Suppressor macrophage treated with lipopolysaccharide for 4 hours (primary cell): ENCODE data around the gene FLRT1.

Experiments
- DNase-seq: peaks from one replicate; pipeline ENCODE4 v3.0.0-alpha.2; 2020

The FLRT1 gene

GRCh38 chr11:64069401-64070313 lies 33.9 kb downstream of the FLRT1 start:
- DNase-seq: no peak

GRCh38 chr11:64070314-64070681 lies 34.6 kb downstream of the FLRT1 start:
- no peak for DNase-seq

- DNase-seq: no peak
These were observed 36.1 kb downstream of the FLRT1 start for GRCh38 chr11:64071849-64072248.

DNA sequence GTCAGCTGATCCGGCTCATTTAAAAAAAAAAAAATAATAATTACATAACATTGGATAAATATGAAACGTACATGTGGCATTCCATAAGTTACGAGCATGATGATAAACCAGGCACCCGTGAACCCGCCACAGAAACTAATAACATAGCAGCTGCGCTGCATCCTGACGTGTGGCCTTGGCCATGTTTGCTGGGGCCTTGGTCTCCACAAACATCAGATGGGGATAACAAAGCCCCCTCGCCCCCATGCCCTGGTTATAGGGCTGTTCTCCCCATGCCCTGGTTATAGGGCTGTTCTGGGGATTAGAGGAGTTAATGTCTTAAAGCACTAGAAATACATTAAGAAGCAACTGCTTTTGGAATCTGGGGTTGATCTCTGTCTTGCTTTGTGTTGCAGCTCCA lies 36.7 kb downstream of the FLRT1 start:
- DNase-seq: no peak

DNA sequence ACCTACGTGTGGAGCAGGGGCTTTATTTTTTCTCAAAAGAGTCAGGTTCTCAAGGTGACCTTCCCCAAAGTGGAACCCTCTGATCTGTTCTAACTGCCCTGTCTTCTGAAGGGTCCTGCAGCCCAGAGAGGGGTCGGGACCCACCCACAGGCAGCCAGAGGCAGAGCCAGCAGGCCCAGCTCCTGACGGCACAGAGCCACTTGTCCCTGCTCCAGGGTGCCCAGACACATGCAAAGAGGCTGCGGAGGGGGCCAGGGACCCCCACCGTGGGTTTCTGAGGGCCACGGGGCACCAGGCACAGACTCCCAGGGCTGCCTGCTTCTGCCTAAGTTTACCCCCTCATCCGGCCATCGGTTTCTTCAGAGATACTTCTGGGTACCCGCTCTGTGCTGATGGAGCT lies 37.1 kb downstream of the FLRT1 start:
- DNase-seq: no peak

GRCh38 chr11:64073542-64073941 lies 37.8 kb downstream of the FLRT1 start:
- no peak for DNase-seq

DNA sequence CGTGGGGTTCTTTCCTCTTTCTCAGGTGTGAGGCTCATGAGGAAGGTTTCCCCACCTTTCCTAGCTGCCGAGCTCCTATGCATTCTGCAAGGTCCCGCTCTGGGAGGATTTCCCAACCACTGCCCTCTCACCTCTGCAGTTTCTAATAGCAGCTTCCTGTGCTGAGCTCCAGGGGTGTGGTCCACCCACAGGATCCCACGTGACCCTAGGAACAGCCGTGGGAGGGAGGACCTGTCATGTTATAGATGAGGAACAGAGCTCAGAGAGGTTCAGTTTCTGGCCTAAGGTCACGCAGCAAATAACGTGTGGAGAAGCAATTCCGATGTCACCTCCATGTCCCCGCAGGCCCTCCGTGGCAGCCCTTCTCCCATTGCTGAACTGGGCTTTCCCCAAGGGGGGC lies 38.5 kb downstream of the FLRT1 start:
- DNase-seq: peak; percentile 48

- no peak for DNase-seq
These were observed 41.0 kb downstream of the FLRT1 start for GRCh38 chr11:64076758-64077157.

DNA sequence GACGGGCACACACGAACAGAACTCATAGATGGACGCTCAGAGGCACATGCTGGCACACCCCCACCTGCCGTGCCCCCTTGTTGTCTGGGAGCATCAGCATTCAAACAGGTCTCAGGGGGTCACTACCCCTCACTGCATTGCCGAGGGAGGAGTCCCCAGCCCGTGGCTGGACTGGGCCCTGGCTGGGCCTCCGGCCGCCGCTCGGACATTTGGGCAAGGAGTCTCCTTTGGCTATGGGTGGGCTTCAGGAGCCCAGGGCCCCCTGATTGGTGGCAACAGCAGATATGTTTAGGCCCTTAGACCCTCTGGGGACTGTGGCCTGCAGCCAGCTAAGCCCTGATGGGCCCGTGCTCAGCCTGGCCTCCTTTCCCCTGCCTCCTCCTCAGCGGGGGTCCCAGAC lies 41.9 kb downstream of the FLRT1 start:
- no peak for DNase-seq

- DNase-seq: no peak
These were observed 42.6 kb downstream of the FLRT1 start for GRCh38 chr11:64078284-64078683.

DNA sequence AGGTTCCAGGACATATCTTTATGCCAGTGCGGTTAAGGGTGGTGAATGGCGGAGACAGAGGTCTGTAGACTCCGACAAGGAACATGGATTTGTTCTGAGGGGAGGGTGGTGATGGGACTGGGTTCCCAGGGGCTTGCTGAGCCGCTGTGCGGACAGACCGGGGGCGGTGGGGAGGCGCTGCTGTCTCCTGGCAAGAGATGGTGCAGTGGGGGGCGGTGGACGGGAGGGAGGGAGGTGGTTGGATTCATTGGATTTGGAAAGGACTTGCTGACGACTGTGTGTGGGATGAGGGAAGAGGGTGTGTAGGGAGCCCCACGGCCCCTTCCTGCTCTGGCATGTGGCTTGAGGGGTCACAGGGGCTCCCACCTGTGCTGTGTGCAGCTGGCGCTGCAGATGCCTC lies 43.2 kb downstream of the FLRT1 start:
- no peak for DNase-seq

GRCh38 chr11:64080390-64080789 lies 44.7 kb downstream of the FLRT1 start:
- no peak for DNase-seq

DNA sequence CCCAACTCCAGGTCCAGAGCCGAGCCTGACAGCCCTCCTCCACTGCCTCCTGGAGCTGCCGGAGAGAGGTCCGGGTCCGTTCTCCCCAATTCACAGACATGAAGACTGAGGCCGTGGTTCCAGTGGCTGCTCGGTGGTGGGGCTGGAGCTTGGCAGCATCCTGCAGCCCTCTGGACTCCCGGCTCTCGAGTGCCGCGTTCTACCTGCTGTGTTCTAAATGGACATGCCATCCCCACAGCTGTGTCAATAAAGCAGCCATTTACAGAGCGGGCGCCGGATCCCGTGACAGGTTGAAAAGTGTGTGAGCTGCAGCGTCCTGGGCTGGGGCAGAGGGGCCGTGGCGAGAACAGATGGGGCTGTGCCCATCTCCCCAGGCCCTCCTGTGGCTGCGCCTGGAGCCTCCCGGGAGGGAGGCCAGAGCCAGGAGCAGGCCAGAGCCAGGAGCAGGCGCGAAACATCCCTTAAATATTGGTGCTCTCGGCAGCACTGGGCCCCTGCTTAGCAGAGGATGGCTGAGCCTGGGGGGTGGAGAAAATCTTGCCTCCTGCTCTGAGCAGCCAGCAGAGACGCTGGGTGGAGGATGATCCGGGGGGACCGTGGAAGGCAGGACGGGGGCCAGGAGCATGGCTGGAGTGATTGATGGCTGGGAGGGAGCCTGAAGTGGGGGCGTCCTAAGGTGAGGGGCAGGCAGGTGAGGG lies 46.2 kb downstream of the FLRT1 start:
- no peak for DNase-seq

DNA sequence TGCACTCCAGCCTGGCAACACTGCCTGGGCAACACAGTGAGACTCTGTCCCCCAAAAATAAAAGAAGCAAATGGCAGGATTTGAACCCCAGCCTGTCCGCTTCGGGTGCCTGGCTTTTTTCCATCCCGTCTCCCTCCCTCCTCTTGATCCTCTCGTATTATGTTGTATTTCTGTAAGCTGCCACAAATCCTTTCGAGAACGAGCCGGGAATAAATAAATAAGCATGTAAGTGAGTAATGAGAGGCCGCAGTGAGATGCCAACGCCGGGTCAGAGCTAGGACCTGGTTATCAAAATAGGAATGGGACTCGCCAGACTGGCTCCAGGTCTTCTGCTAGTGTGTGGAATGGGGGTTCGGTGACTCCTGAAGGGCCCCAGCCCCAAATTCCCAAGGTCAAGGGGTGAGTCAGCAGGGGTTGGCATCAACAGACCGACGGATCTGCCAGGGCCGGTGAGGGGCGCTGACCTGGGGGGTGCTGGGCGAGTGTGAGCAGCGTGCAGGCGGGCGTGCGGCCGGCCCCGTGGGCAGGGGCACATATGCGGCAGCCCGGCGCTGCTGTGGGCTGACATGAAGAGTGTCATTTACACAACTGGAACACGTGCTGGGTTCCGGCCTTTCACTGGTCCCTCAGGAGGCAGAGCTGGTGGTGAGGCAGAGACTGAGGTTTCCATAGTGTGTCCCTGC lies 47.8 kb downstream of the FLRT1 start:
- no peak for DNase-seq

GRCh38 chr11:64084146-64084950 lies 48.6 kb downstream of the FLRT1 start:
- no peak for DNase-seq

GRCh38 chr11:64084951-64085710 lies 49.4 kb downstream of the FLRT1 start:
- no peak for DNase-seq
